GM12878 (cell line): ENCODE data around the gene STK17A. TPM values are rescaled to one million over a fixed set of nuclear protein-coding genes. Genes with fewer than 3 reads are reported as not detected.
A peak's percentile ranks its signal among the peaks of the same experiment; 100 is the strongest.

Source experiments
- ATAC-seq: fragments of 200-7000 bp; cut with Tn5 transposase; 3 replicates; pipeline ENCODE4 v1.9.1; 2020; ENCODE audit warnings: mild to moderate bottlenecking, moderate library complexity
- Bru-seq: library from RNA; stranded (reverse); fragments of 400-500 nt; gene quantifications from one replicate; lab custom pipeline; 2021; lab: Mats Ljungman, UMichigan
- BruChase-seq, 2 experiments: library from RNA; stranded (reverse); fragments of 400-500 nt; gene quantifications; one replicate each; lab custom pipeline; 2021; lab: Mats Ljungman, UMichigan
- BruUV-seq: library from RNA; stranded (reverse); fragments of 400-500 nt; replicated peaks from 2 replicates; lab custom pipeline; 2021; lab: Mats Ljungman, UMichigan
- CTCF ChIA-PET: fragments of 300-600 bp; sonication (Branson Sonifier 250); formaldehyde crosslinking; extraction: SDS; loops from one replicate; lab custom pipeline; 2021; ENCODE audit warnings: inconsistent platforms; lab: Yijun Ruan, JAX
- POLR2A ChIA-PET: fragments of 350-600 bp; formaldehyde crosslinking; extraction: SDS; loops from one replicate; lab custom pipeline; 2021; ENCODE audit warnings: inconsistent platforms; lab: Charles Lee
- RAD21 ChIA-PET: fragments of 300-600 bp; sonication (Branson Sonifier 250); formaldehyde crosslinking; loops from one replicate; lab custom pipeline; 2023; ENCODE audit warnings: antibody characterized with exemption; ENCODE audit not compliant: unreplicated experiment; lab: Charles Lee
- SMC1A ChIA-PET: fragments of 300-600 bp; sonication (Branson Sonifier 250); formaldehyde crosslinking; loops from one replicate; lab custom pipeline; 2023; ENCODE audit not compliant: unreplicated experiment, uncharacterized antibody; lab: Charles Lee
- DNase-seq: peaks from one replicate; pipeline ENCODE4 v3.0.0-alpha.2; 2011; ENCODE audit warnings: low read depth, low spot score
- FAIRE-seq: peaks from 3 replicates; lab custom pipeline; 2011; peaks lifted over from hg19 to GRCh38; lab: Jason Lieb, UNC
- H2AFZ ChIP-seq: 2 replicates; pipeline ENCODE4 v1.6.0; 2011; ENCODE audit warnings: low read depth, low read length, control low read depth; ENCODE audit not compliant: control insufficient read depth
- H3K27ac ChIP-seq: 2 replicates; pipeline ENCODE4 v1.5.1; 2011; ENCODE audit warnings: control low read depth; ENCODE audit not compliant: control insufficient read depth, insufficient read depth
- H3K27me3 ChIP-seq, 2 experiments: replicated peaks in 1 of 2; 2 replicates each; pipeline versions ENCODE4 v1.6.0 to v1.6.1; 2011; ENCODE audit warnings: low read length in 1 of 2; ENCODE audit not compliant: control insufficient read depth in 2 of 2, insufficient read depth in 2 of 2
- H3K36me3 ChIP-seq, 2 experiments: 2 replicates each; pipeline ENCODE4 v1.5.1; 2011; ENCODE audit warnings: low read length in 1 of 2; ENCODE audit not compliant: control insufficient read depth in 2 of 2, insufficient read depth in 2 of 2
- H3K4me1 ChIP-seq: 2 replicates; pipeline ENCODE4 v1.6.1; 2011; ENCODE audit warnings: mild to moderate bottlenecking, low read length, moderate library complexity, mixed read lengths; ENCODE audit not compliant: control insufficient read depth, insufficient read depth
- H3K4me2 ChIP-seq: 2 replicates; pipeline ENCODE4 v1.6.0; 2011; ENCODE audit warnings: control low read depth; ENCODE audit not compliant: control insufficient read depth, insufficient read depth
- H3K4me3 ChIP-seq: fragments of 200-600 bp; sonication (generic); 2 replicates; pipeline ENCODE4 v1.5.1; 2016
- H3K79me2 ChIP-seq: 2 replicates; pipeline ENCODE4 v1.6.0; 2011; ENCODE audit warnings: low read length; ENCODE audit not compliant: control insufficient read depth, insufficient read depth
- H3K9ac ChIP-seq: 2 replicates; pipeline ENCODE4 v1.8.0; 2011; ENCODE audit warnings: low read length, control low read depth, mixed read lengths; ENCODE audit not compliant: control insufficient read depth, insufficient read depth
- H3K9me3 ChIP-seq: replicated peaks from 3 replicates; pipeline ENCODE4 v1.5.1; 2011; ENCODE audit warnings: mild to moderate bottlenecking, low read length; ENCODE audit not compliant: control insufficient read depth, insufficient read depth
- H4K20me1 ChIP-seq: 2 replicates; pipeline ENCODE4 v1.6.0; 2011; ENCODE audit not compliant: control insufficient read depth, insufficient read depth
- BCL3 ChIP-seq: IDR thresholded peaks from 2 replicates; pipeline ENCODE4 v1.6.1; 2011; ENCODE audit warnings: borderline replicate concordance, low read depth, mild to moderate bottlenecking, moderate library complexity, low read length; ENCODE audit not compliant: insufficient read depth, poor library complexity, severe bottlenecking
- CBX5 ChIP-seq: sonication (generic); IDR thresholded peaks from 2 replicates; pipeline ENCODE4 v1.6.1; 2016; ENCODE audit warnings: low read depth, moderate library complexity, mild to moderate bottlenecking, inconsistent platforms
- HCFC1 ChIP-seq: fragments of 150-350 bp; IDR thresholded peaks from 2 replicates; pipeline ENCODE4 v1.6.1; 2014; ENCODE audit warnings: low read length
- HDAC6 ChIP-seq: fragments of 200-600 bp; sonication (generic); IDR thresholded peaks from one replicate; pipeline ENCODE4 v1.8.0; 2017; ENCODE audit warnings: antibody characterized with exemption; ENCODE audit not compliant: unreplicated experiment
- JUND ChIP-seq: IDR thresholded peaks from 2 replicates; pipeline ENCODE4 v1.6.1; 2012; ENCODE audit warnings: low read depth, mild to moderate bottlenecking, low read length, improper control_type of control experiment, moderate library complexity
- KAT2A ChIP-seq: conservative IDR thresholded peaks from 2 replicates; pipeline ENCODE4 v1.6.1; 2011; ENCODE audit warnings: low read depth, low read length; ENCODE audit not compliant: control insufficient read depth
- PAX8 ChIP-seq: fragments of 450-650 bp; IDR thresholded peaks from 2 replicates; pipeline ENCODE4 v1.6.1; 2017; ENCODE audit warnings: mild to moderate bottlenecking, moderate library complexity
- TARDBP ChIP-seq: IDR thresholded peaks from 2 replicates; pipeline ENCODE4 v1.6.1; 2016; ENCODE audit warnings: borderline replicate concordance
- USF2 ChIP-seq: IDR thresholded peaks from 2 replicates; pipeline ENCODE4 v1.6.1; 2011; ENCODE audit warnings: low read depth, low read length, improper control_type of control experiment, borderline replicate concordance
- YY1 ChIP-seq: IDR thresholded peaks from 2 replicates; pipeline ENCODE4 v1.6.1; 2011; ENCODE audit warnings: low read depth, mild to moderate bottlenecking, low read length
- ZBED1 ChIP-seq: IDR thresholded peaks from 2 replicates; pipeline ENCODE4 v1.6.1; 2016; ENCODE audit warnings: borderline replicate concordance
- ZNF207 ChIP-seq: fragments of 450-650 bp; IDR thresholded peaks from 2 replicates; pipeline ENCODE4 v1.6.1; 2014; ENCODE audit warnings: antibody characterized with exemption, mild to moderate bottlenecking, borderline replicate concordance
- ZNF622 ChIP-seq: fragments of 450-650 bp; IDR thresholded peaks from 2 replicates; pipeline ENCODE4 v1.6.1; 2017; ENCODE audit warnings: mild to moderate bottlenecking, inconsistent platforms
- WGBS: methylation state at CpG from one replicate; pipeline ENCODE4 v1.1.6; 2016; ENCODE audit warnings: low lambda C conversion rate; ENCODE audit not compliant: insufficient replicate concordance, insufficient coverage; ENCODE audit errors: missing lambda C conversion rate; 5-methylcytosine and 5-hydroxymethylcytosine counted together
- in situ Hi-C: fragments of 300-500 bp; cut with MboI; formaldehyde crosslinking; loops from 9 replicates; pipeline ENCODE4 v1.14.3; 2018; ENCODE audit warnings: mixed read lengths
- intact Hi-C: fragments of 100-400 bp; cut with micrococcal nuclease; formaldehyde crosslinking; loops from one replicate; pipeline ENCODE4 v1.14.2; 2022; ENCODE audit not compliant: unreplicated experiment
- long read RNA-seq, 2 experiments: library from polyadenylated mRNA; unstranded; transcript quantifications; one replicate each; pipeline ENCODE4 v2.0.0, GENCODE V29; 2019 to 2020
- polyA minus RNA-seq, 3 experiments: library from RNA; depleted of rRNA, polyadenylated mRNA; stranded (reverse); fragments of >200 nt; gene quantifications; 2 replicates each; pipeline ENCODE4 v1.2.3, GENCODE V29; 2011
- polyA plus RNA-seq, 11 experiments: library from polyadenylated mRNA; depleted of rRNA in 4 of 11; unstranded in 6 of 11; stranded (reverse) in 5 of 11; fragments of >200 nt; fragmentation: Nextera tagmentation in 4 of 11; fragmentation: Illumina TruSeq in 1 of 11; extraction: Ambion mirVana in 4 of 11; extraction: Trizol in 1 of 11; gene quantifications; 1 replicate in 1 of 11; 2 replicates in 10 of 11; pipeline versions ENCODE4 v1.2.1 to v1.2.3, GENCODE V29; 2011 to 2016; ENCODE audit warnings: inconsistent platforms in 2 of 11, missing spikeins in 2 of 11, low read depth in 1 of 11
- total RNA-seq, 4 experiments: library from RNA; depleted of rRNA in 3 of 4; stranded (reverse); fragments of >200 nt in 3 of 4; fragmentation: Illumina TruSeq in 1 of 4; extraction: Trizol in 1 of 4; gene quantifications; 2 replicates each; pipeline versions ENCODE4 v1.2.1 to v1.2.3, GENCODE V29; 2013 to 2021

Gene STK17A
- 94.4 and 99.8 TPM in 2 replicates for total RNA-seq (2013; cell fraction: nucleolus; rRNA removed)
- total RNA-seq (2014; rRNA removed) = 65.9 and 80.7 TPM in 2 replicates
- total RNA-seq (2014; rRNA removed; fragmentation: Illumina TruSeq; extraction: Trizol) = 72.3 and 76.6 TPM in 2 replicates
- 60.9 and 65.6 TPM in 2 replicates for total RNA-seq (2021)
- 51.0 TPM for polyA plus RNA-seq (2011; ENCODE audit: low read depth)
- polyA plus RNA-seq (2011; rRNA removed) = 77.4 and 138 TPM in 2 replicates
- 24.4 and 26.9 TPM in 2 replicates for polyA plus RNA-seq (2011; cell fraction: cytosol; rRNA removed)
- polyA plus RNA-seq (2011; cell fraction: nucleus; rRNA removed) = 39.7 and 43.6 TPM in 2 replicates
- polyA plus RNA-seq (2012) = 60.4 and 72.7 TPM in 2 replicates
- polyA plus RNA-seq (2014; fragmentation: Illumina TruSeq; extraction: Trizol) = 74.9 and 104 TPM in 2 replicates
- 10 to 100 TPM; 18.5 to 27.6 TPM for polyA plus RNA-seq (2014; fragmentation: Nextera tagmentation; extraction: Ambion mirVana)
- polyA plus RNA-seq (2014; rRNA removed) = 51.7 and 66.6 TPM in 2 replicates
- 10 to 100 TPM; 91.0 to 91.6 TPM for polyA plus RNA-seq (2016; fragmentation: Nextera tagmentation; extraction: Ambion mirVana)
- 21.0 and 30.4 TPM in 2 replicates for polyA minus RNA-seq (2011; rRNA and poly(A)+ RNA removed)
- polyA minus RNA-seq (2011; cell fraction: cytosol; rRNA and poly(A)+ RNA removed) = 16.0 and 19.9 TPM in 2 replicates
- 20.2 and 32.9 TPM in 2 replicates for polyA minus RNA-seq (2011; cell fraction: nucleus; rRNA and poly(A)+ RNA removed)
- Bru-seq, nascent RNA = percentile 98 among the genes with signal in this experiment
- percentile 92 among the genes with signal in this experiment for BruChase-seq, experiment 1, labeled RNA remaining after a 6-hour chase
- percentile 94 among the genes with signal in this experiment for BruChase-seq, experiment 2, labeled RNA remaining after a 2-hour chase
- long read RNA-seq, experiment 1, transcript STK17A-201 (7 exons, 3,368 nt) = major isoform, 103 of 130 reads
- long read RNA-seq, experiment 1, partial matches to known transcripts = 18 of 130 reads
- long read RNA-seq, experiment 1, other reads (novel, unspliced or antisense) = 8 of 130 reads
- long read RNA-seq, experiment 2, transcript STK17A-201 (7 exons, 3,368 nt) = major isoform, 5 of 41 reads
- long read RNA-seq, experiment 2, partial matches to known transcripts = 6 of 41 reads
- long read RNA-seq, experiment 2, other reads (novel, unspliced or antisense) = 30 of 41 reads

GRCh38 chr7:43582503-43583423 is at the start of gene STK17A:
TSS of gene STK17A (plus strand) at chr7:43583108. CDS start at chr7:43583244, 136 bp downstream.
- FAIRE-seq (peak; percentile 87), ATAC-seq (peak; percentile 66), DNase-seq (peak; percentile 82)
- intact Hi-C loops (loop anchor here (1.0 to 2.0 kb wide), 4 partner anchors 31 to 256 kb away; no protein-coding TSS in a partner anchor), in situ Hi-C loops (loop anchor here (5.0 to 10.0 kb wide), 3 partner anchors 112 to 255 kb away; no protein-coding TSS in a partner anchor)
- Histone ChIP-seq H3K9ac (peak within 1 kb of the TSS; percentile 78), H3K4me2 (peak within 1 kb of the TSS; percentile 88), H3K4me3 (peak within 1 kb of the TSS; percentile 84), H2AFZ (peak within 1 kb of the TSS; percentile 90), H3K79me2 (peaks cover 50% of the 10 kb centered on the region), H3K9me3 (no peaks in the 10 kb centered on the region), H3K36me3 (no peaks in the 10 kb centered on the region), H3K27me3 (no peaks in the 10 kb centered on the region), H3K27ac (peak within 1 kb of the TSS; percentile 98), H4K20me1 (no peaks in the 10 kb centered on the region), H3K4me1 (peaks cover 5% of the 10 kb centered on the region)
- BruUV-seq = no TSS peak
- WGBS = under 1% methylated on average over 53 of the region's 83 CpGs
- ChIA-PET POLR2A (interaction anchor here (0.5 to 2.8 kb wide), 32 partner anchors 10 to 651 kb away, joined by 3 to 54 read pairs (median 4); partner anchors contain the start of genes BLVRA, COA1, MRPL32 and PSMA2), SMC1A (interaction anchor here (0.6 to 8.7 kb wide), 62 partner anchors 9 to 651 kb away, joined by 3 to 307 read pairs (median 5); partner anchors contain the start of genes BLVRA, COA1, MRPL32 and PSMA2), CTCF (interaction anchor here (0.5 to 12.5 kb wide), 107 partner anchors 9 to 1640 kb away, joined by 3 to 456 read pairs (median 5); partner anchors contain the start of gene COA1), RAD21 (interaction anchor here (0.6 to 12.2 kb wide), 78 partner anchors 9 to 1419 kb away, joined by 3 to 516 read pairs (median 6); partner anchors contain the start of genes BLVRA, COA1 and MRPS24)
- no peak for TF ChIP-seq KAT2A
- TF ChIP-seq TARDBP = peak; percentile 82; the same call in 1 of the 2 replicates
- TF ChIP-seq ZBED1 = no peak
- no peak for TF ChIP-seq PAX8
- no peak for TF ChIP-seq ZNF622
- TF ChIP-seq HDAC6 = no peak
- no peak; the same call in 1 of the 2 replicates for TF ChIP-seq ZNF207
- peak; percentile 2; the same call in 1 of the 2 replicates for TF ChIP-seq HCFC1
- peak; percentile 9 for TF ChIP-seq BCL3
- no peak for TF ChIP-seq CBX5
- TF ChIP-seq USF2 = no peak
- TF ChIP-seq YY1 = peak; percentile 83
- no peak for TF ChIP-seq JUND
